OCI-LY3 (cell line): Measurements from ENCODE around the gene MUSTN1.

ENCODE experiments used
- H2AFZ ChIP-seq: fragments of 200-600, 300-600 bp; shearing (Covaris generic); 2 replicates; pipeline ENCODE4 v1.6.0; 2014; ENCODE audit warnings: antibody characterized with exemption, low read depth, low read length
- H3K27ac ChIP-seq: fragments of 200-600, 300-600 bp; sonication (generic); 2 replicates; pipeline ENCODE4 v1.5.1; 2014; ENCODE audit warnings: mild to moderate bottlenecking, low read length, moderate library complexity, mixed read lengths
- H3K27me3 ChIP-seq: fragments of 200-600, 300-600 bp; sonication (generic); 2 replicates; pipeline ENCODE4 v1.6.1; 2014; ENCODE audit warnings: low read depth, low read length, mixed read lengths
- H3K36me3 ChIP-seq: fragments of 200-600, 300-600 bp; sonication (generic); replicated peaks from 2 replicates; pipeline ENCODE3; 2014; ENCODE audit warnings: low read depth, low read length, mixed read lengths
- H3K4me1 ChIP-seq: fragments of 300-600, 200-600 bp; sonication (generic); 2 replicates; pipeline ENCODE4 v1.6.1; 2014; ENCODE audit warnings: low read length, mixed read lengths
- H3K4me2 ChIP-seq: fragments of 200-600, 300-600 bp; sonication (generic); 2 replicates; pipeline ENCODE4 v1.6.1; 2014; ENCODE audit warnings: low read length, mixed read lengths
- H3K4me3 ChIP-seq: fragments of 300-600, 200-600 bp; sonication (generic); 2 replicates; pipeline ENCODE4 v1.5.1; 2014; ENCODE audit warnings: antibody characterized with exemption, mild to moderate bottlenecking, low read length, moderate library complexity
- H3K79me2 ChIP-seq: fragments of 300-600, 200-600 bp; shearing (Covaris generic); 2 replicates; pipeline ENCODE4 v1.6.1; 2014; ENCODE audit warnings: mild to moderate bottlenecking, low read length, mixed read lengths
- H3K9ac ChIP-seq: fragments of 300-600, 200-600 bp; shearing (Covaris generic); 2 replicates; pipeline ENCODE4 v1.6.0; 2014; ENCODE audit warnings: mild to moderate bottlenecking, low read length, moderate library complexity
- H3K9me3 ChIP-seq: fragments of 200-600, 300-600 bp; shearing (Covaris generic); 2 replicates; pipeline ENCODE4 v1.6.1; 2014; ENCODE audit warnings: low read length, mixed read lengths; ENCODE audit not compliant: insufficient read depth
- H4K20me1 ChIP-seq: fragments of 200-600, 300-600 bp; sonication (generic); 2 replicates; pipeline ENCODE4 v1.6.1; 2016; ENCODE audit warnings: low read length, mixed read lengths; ENCODE audit not compliant: insufficient read depth
- EZH2phosphoT487 ChIP-seq: fragments of 200-600 bp; shearing (Covaris generic); IDR thresholded peaks from 2 replicates; pipeline ENCODE4 v1.6.1; 2018; ENCODE audit warnings: antibody characterized with exemption, mixed run types, low read depth
- TF ChIP-seq, protein P1 (sequence below): fragments of 200-600, 300-600 bp; sonication (generic); IDR thresholded peaks from 2 replicates; pipeline ENCODE4 v1.5.1; 2014; ENCODE audit warnings: antibody characterized with exemption, low read length, low read depth

Gene MUSTN1

DNA sequence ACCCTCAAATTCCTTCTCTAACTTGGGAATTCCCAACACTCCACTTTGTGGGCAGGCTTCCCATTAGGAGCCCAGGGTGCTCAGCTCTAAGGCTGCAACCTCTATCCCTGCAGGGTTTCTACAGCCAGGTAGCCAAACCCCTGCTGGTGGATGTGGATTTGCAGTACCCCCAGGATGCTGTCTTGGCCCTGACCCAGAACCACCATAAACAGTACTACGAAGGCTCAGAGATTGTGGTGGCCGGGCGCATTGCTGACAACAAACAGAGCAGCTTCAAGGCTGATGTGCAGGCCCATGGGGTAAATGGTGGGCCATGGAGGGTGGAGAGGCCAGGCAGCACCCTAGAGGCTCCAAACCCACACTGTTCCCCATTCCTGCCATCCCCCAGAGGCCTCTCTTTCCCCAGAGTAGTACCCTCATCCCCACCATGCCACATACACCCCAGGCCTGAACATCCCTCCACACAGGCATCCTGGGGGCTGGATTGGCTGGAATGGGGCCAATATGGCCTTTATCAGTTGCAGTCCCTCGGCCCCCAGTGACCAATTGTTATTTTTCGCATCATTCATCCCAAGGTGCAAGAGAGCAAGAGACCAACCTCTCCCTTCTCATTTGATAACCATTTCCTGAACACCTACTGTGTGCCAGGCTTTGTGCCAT is 49.8 kb downstream of the MUSTN1 start:
- Histone ChIP-seq H3K36me3 (no peaks in the 10 kb centered on the region), H3K4me1 (peaks cover 4% of the 10 kb centered on the region), H3K4me3 (no peak overlapping the region), H2AFZ (no peak overlapping the region), H4K20me1 (no peaks in the 10 kb centered on the region), H3K27me3 (no peaks in the 10 kb centered on the region), H3K79me2 (no peaks in the 10 kb centered on the region), H3K27ac (no peak overlapping the region), H3K9ac (no peak overlapping the region), H3K9me3 (no peaks in the 10 kb centered on the region), H3K4me2 (no peak overlapping the region)
- TF ChIP-seq, protein P1, sequence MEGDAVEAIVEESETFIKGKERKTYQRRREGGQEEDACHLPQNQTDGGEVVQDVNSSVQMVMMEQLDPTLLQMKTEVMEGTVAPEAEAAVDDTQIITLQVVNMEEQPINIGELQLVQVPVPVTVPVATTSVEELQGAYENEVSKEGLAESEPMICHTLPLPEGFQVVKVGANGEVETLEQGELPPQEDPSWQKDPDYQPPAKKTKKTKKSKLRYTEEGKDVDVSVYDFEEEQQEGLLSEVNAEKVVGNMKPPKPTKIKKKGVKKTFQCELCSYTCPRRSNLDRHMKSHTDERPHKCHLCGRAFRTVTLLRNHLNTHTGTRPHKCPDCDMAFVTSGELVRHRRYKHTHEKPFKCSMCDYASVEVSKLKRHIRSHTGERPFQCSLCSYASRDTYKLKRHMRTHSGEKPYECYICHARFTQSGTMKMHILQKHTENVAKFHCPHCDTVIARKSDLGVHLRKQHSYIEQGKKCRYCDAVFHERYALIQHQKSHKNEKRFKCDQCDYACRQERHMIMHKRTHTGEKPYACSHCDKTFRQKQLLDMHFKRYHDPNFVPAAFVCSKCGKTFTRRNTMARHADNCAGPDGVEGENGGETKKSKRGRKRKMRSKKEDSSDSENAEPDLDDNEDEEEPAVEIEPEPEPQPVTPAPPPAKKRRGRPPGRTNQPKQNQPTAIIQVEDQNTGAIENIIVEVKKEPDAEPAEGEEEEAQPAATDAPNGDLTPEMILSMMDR: no peak
- TF ChIP-seq EZH2phosphoT487: no peak

DNA sequence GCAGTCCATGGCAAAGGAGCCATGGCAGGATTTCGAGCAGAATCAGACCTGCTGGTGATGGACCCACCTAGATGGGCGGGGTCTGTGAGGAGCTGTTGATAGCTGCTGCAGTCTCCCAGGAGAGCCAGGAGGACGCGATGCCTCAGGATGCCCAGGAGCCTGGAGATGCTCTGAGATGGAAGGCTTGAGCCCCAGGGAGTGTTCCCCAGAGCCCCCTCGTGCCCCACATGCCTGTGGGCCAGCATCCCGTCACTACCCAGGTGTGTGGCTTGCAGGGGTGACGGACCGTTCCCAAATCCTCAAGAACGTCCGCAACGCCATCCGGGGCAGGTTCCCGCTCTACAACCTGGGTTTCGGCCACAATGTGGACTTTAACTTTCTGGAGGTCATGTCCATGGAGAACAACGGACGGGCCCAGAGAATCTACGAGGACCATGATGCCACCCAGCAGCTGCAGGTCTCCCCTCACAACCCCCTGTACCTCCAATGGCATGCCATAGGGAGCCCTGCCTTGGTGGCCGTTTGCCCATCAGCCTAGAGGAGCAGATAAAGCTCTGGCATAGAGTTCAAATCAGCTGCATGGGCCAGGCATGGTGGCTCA is 50.7 kb downstream of the MUSTN1 start:
- TF ChIP-seq EZH2phosphoT487: no peak
- TF ChIP-seq, protein P1: no peak
- H4K20me1 ChIP-seq: no peaks in the 10 kb centered on the region
- no peak overlapping the region for H3K9ac ChIP-seq
- no peaks in the 10 kb centered on the region for H3K9me3 ChIP-seq
- no peak overlapping the region for H2AFZ ChIP-seq
- no peaks in the 10 kb centered on the region for H3K79me2 ChIP-seq
- H3K4me1 ChIP-seq: peaks cover 14% of the 10 kb centered on the region
- H3K4me2 ChIP-seq: no peak overlapping the region
- H3K36me3 ChIP-seq: no peaks in the 10 kb centered on the region
- H3K27ac ChIP-seq: no peak overlapping the region
- no peaks in the 10 kb centered on the region for H3K27me3 ChIP-seq
- no peak overlapping the region for H3K4me3 ChIP-seq

DNA sequence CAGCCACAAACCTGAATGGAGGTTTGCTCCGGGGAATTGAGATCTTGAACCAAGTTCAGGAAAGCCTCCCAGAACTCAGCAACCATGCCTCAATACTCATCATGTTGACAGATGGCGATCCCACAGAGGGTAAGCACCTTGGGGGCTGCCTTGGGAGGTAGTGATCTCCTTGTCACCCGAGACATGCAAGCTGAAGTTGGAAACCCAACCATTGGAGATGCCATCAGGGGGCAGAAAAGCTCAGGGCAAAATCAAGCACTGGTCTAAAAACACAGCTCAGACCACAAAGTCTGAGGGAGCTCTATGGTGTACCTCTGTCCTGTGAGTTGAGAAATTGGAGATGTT is 51.6 kb downstream of the MUSTN1 start:
- Histone ChIP-seq H3K4me1 (peaks cover 23% of the 10 kb centered on the region), H3K27me3 (no peaks in the 10 kb centered on the region), H4K20me1 (no peaks in the 10 kb centered on the region), H3K4me2 (no peak overlapping the region), H3K4me3 (no peak overlapping the region), H3K79me2 (no peaks in the 10 kb centered on the region), H3K9me3 (no peaks in the 10 kb centered on the region), H3K9ac (no peak overlapping the region), H2AFZ (no peak overlapping the region), H3K36me3 (no peaks in the 10 kb centered on the region), H3K27ac (no peak overlapping the region)
- TF ChIP-seq, protein P1: peak; percentile 31
- TF ChIP-seq EZH2phosphoT487: no peak
